ENCODE data around the gene GPR171.
A peak's percentile ranks its signal among the peaks of the same experiment; 100 is the strongest.
"Not testable (repeated sequence)": the region's sequence is repeated elsewhere in the genome, so short reads cannot be mapped to it uniquely, and the experiment has no call there.

Gene GPR171

DNA sequence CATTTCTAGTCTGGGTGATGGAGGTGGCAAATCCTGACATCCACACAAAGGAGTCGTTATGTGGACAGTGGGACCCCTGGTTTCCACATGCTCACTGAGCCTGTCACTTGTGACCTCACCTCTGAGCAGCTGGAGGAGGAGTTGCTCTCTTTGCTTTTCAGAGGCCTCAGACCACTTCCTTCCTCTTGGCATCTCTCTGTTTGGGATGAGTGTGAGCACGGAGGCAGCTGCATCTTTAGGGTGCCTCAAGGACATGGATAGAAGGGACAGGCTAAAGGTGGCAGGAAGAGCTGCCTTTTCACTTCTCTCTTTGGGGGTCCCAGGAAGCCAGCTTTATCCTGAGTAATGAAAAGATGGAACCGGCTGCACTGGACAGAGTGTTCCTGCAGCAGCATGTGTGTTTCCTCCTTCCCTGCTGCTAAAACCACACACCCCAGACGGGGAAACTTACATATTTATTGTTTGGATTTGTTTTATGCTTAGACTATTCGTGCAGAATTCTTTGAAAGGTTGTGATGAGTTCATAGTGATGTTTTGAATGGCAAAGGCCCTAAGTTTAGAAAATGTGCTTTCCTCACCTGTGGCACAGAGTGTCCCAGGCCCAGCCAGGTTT lies 31.8 kb downstream of the GPR171 start:
- DNase-seq = no peak

DNA sequence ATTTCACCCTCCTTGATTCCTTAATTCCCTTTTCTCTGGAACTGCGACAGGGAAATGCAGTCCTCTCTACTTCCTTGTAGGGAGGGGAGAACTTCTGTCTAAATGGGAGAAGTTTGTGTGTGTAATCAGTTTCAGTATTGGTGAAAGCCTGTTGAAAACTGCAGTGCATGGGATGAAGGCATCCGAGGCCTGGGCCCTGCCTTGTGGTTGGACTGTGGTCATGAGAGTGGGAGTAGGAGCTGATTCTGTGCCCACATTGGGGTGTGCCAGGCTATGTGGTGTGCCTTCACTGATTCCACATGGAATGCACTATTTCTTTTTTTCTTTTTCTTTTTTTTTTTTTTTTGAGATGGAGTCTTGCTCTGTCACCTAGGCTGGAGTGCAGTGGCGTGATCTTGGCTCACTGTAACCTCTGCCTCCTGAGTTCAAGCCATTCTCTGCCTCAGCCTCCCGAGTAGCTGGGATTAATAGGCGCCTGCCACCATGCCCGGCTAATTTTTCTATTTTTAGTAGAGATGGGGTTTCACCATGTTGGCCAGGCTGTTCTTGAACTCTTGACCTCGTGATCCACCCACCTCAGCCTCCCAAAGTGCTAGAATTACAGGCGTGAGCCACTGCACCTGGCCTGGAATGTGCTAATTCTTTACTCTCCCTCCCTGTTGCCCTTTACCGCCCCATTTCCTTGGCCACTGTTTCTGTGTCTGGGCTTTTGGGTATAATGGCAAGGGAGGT lies 32.9 kb downstream of the GPR171 start:
- not testable (repeated sequence) for DNase-seq

DNA sequence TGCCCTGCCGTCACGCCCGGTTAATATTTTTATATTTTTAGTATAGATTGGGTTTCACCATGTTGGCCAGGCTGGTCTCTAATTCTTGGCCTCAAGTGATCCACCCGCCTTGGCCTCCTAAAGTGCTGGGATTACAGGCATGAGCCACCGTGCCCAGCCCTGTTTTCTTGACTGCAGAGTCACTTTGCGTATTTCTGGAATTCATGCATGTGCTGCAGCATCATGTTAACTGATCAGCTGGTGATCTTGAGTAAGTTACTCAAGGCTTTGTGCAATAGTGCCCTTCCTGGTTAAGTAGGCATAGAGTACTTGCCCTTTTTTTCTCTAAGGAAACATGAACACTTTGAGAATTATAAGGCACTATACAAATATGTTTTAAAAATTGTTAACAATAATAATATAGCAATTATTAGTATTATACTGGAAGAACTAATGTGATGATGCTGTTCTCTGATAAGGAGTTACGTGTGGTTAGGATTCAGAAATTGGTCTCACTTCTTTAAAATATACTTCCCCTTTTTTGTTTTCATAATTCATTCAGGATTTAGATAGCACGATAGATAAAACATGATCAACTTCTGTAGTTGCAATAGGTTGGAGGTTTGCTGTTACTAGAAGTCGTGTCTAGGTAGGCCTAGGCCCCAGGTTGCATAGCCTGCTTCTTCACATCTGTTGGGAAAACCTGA lies 33.6 kb downstream of the GPR171 start:
- DNase-seq = no peak

DNA sequence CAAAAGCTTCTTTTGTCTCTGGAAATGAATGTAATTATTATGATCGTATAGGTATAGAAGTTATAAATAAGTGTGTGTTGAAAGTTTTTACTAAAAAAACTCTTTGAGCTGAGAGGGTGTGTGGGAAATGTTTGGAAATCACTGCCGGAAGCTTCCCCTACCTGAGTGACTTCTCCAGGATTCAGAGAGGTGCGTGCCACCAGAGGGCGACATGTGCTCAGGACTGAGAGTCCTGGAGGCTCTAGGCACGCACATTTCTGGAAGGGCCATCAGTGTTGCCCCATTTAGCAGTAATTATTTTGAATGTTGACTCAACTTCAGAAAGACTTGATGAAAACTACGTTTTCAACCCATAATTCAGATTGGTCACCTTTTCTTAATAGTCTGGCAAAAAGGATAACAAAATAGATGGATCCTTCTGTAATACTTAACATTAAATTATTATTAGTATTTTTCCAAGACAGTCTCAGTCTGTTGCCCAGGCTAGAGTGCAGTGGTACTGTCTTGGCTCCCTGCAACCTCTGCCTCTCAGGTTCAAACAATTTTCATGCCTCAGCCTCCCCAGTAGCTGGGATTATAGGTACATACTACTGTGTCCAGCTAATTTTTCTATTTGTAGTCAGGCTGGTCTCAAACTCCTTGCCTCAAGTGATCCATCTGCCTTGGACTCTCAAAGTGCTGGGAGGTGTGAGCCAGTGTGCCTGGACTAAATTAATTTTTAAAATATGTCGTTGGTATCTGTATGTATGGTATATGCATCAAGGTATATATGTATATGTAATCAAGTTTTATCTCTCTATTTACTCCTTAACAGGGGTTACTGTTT lies 34.5 kb downstream of the GPR171 start:
- peak; percentile 70 for DNase-seq

DNA sequence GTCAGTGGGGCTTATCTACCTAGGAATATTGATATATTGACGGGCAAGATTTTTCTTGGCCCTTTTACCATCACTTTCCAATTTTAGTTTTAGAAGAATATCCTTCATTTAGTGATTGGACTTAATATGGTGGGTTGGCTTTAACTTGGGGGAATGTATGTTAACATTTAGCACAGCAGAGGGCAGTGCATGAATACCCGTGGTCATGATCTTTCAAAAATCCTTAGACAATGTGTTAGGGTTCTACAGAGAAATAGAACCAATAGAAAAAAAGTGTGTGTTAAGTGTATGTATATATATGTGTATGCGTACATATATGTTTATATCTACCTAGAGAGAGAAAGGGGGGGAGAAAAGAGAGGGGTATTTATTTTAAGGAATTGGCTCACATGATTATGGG lies 36.9 kb downstream of the GPR171 start:
- no peak for DNase-seq

DNA sequence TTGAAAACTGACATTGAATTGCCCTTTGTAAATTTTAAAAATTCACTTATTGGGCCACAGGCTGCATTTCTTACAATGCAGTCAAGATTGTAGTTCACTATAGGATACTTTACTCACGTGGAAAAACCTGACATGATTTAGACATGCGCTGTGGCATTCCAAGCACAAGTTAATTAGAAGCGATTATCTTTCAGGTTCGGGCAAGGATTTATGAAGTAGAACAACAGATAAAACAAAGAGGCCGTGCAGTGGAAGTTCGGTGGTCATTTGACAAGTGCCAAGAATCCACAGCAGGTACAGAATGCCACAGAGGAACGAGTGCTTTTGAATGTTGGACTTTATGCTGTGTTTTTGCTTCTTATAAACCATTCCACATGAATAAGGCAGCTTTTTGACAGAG lies 37.8 kb downstream of the GPR171 start:
- DNase-seq = no peak

DNA sequence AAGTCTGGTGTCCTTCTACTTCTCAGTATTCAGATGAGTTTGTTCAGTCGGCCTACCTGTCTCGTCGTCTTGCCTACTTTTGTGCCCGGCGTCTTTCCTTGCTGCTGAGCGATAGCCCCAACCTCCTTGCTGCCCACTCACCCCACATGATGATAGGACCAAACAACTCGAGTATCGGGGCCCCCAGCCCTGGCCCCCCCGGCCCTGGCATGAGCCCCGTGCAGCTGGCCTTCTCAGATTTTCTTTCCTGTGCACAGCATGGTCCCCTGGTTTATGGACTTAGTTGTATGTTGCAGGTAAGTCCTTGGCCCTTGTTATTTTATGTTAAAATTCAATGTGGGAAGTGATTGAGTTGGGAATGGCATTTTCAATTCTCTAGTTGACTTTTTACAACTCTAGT lies 43.2 kb downstream of the GPR171 start:
- no peak for DNase-seq

GRCh38 chr3:151156618-151157216 lies 46.3 kb downstream of the GPR171 start:
- DNase-seq = no peak

- DNase-seq = no peak
Observed at GRCh38 chr3:151155409-151156128, 47.4 kb downstream of the GPR171 start.

GRCh38 chr3:151154566-151154965 lies 48.5 kb downstream of the GPR171 start:
- no peak for DNase-seq

- no peak for DNase-seq
Observed at GRCh38 chr3:151152455-151153079, 50.4 kb downstream of the GPR171 start.
